ENCODE data around the gene DOK3. TPM values are rescaled to one million over a fixed set of nuclear protein-coding genes. Genes with fewer than 3 reads are reported as not detected.

Gene DOK3
- total RNA-seq, 4 donors from 2014 or later, result 2.1 to 52.0 (median 5.5) TPM

DNA sequence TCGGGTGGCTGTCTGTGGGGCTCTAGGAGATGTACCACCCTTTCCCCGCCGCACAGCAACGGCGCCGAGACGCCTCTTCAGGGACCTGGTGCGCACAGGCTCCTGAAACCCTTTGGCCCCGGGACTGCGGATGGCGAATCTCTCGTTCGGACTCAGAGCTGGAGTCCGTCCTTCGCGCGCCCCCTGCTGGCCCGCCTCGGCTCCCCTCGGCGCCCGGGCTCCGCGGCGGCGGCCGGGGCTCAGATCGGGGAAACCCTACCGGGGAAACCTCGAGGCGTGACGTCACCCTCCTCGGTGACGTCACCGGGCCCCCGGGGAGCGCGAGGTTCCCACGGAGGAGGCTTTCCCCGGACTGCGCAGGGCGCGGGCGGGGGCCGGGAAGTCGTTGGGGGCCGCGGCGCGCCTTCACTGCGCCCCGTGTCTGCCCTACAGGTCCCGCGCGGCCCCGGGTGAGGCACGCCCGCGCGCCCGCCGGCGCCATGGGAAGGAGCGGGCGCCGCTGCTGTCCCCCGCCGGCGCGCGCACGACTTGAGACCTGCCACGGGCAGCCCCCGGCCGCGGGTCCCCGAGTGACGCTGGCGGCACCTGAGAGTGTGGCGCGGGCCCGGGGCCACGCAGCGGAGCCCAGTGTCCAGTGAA lies 55.1 kb downstream of the DOK3 start:
- TF ChIP-seq CTCF (IDR thresholded peaks at IDR 0.05) (peak; percentile 97 to 99 (median 98)), POLR2A (IDR thresholded peaks at IDR 0.05) (no peak)
- peak overlapping the region; percentile 71 to 92 (median 74) for H3K4me3 ChIP-seq
- DNase-seq, result peak; percentile 93 to 98 (median 97)
- peak overlapping the region; percentile 80 to 95 (median 91) for H3K27ac ChIP-seq
- H3K36me3 ChIP-seq, result no peaks in the 10 kb centered on the region
- H3K9me3 ChIP-seq, result no peaks in the 10 kb centered on the region
- H3K27me3 ChIP-seq, result no peaks in the 10 kb centered on the region
- peaks cover 3 to 24% (median 10%) of the 10 kb centered on the region in 4 donors for H3K4me1 ChIP-seq

GRCh38 chr5:177453852-177454396 lies 55.7 kb downstream of the DOK3 start:
- Histone ChIP-seq H3K4me1 (peaks cover 3 to 24% (median 10%) of the 10 kb centered on the region in 4 donors), H3K27me3 (no peaks in the 10 kb centered on the region), H3K4me3 (peak overlapping the region; percentile 71 to 92 (median 74)), H3K9me3 (no peaks in the 10 kb centered on the region), H3K36me3 (no peaks in the 10 kb centered on the region), H3K27ac (peak overlapping the region; percentile 80 to 95 (median 91))
- no peak for TF ChIP-seq CTCF (IDR thresholded peaks at IDR 0.05)
- TF ChIP-seq POLR2A (IDR thresholded peaks at IDR 0.05), result no peak
- peak; percentile 61 to 69 (median 68) for DNase-seq

- Histone ChIP-seq H3K27ac (peak overlapping the region in 1 of 4 donors; percentile 92), H3K9me3 (no peaks in the 10 kb centered on the region), H3K4me1 (peaks cover 3 to 26% (median 11%) of the 10 kb centered on the region in 4 donors), H3K36me3 (no peaks in the 10 kb centered on the region), H3K4me3 (no peak overlapping the region), H3K27me3 (no peaks in the 10 kb centered on the region)
- DNase-seq, result no peak
- TF ChIP-seq POLR2A (IDR thresholded peaks at IDR 0.05) (no peak), CTCF (IDR thresholded peaks at IDR 0.05) (no peak)
These were observed 56.7 kb downstream of the DOK3 start for GRCh38 chr5:177452688-177453638.

Other genes starting within 250 kb of the DOK3 start
- gene RAB24, start 206.1 kb downstream of the DOK3 start, total RNA-seq, result 10 to 100 TPM; 37.0 to 58.6 (median 46.3) TPM
- gene PRELID1, start 206.0 kb downstream of the DOK3 start, total RNA-seq, result 100 to 1,000 TPM in 3 of 4 donors, 10 to 100 TPM in 1; 55.3 to 215 (median 132) TPM
- gene MXD3, start 197.9 kb downstream of the DOK3 start, total RNA-seq, result 10 to 100 TPM in 3 of 4 donors, 1 to 10 TPM in 1; 6.8 to 25.8 (median 18.5) TPM
- gene LMAN2, start 158.2 kb downstream of the DOK3 start, total RNA-seq, result 100 to 1,000 TPM; 193 to 321 (median 268) TPM
- 10 to 100 TPM; 19.4 to 41.0 (median 23.3) TPM for gene RGS14, start 151.9 kb downstream of the DOK3 start, total RNA-seq
- gene SLC34A1, start 125.4 kb downstream of the DOK3 start, total RNA-seq, result under 1 TPM in 1 of 4 donors, not detected in 3; 0.35 TPM
- gene PFN3, start 109.2 kb downstream of the DOK3 start, total RNA-seq, result not detected
- 10 to 100 TPM in 1 of 4 donors, 1 to 10 TPM in 3; 1.7 to 22.2 (median 7.8) TPM for gene F12, start 100.3 kb downstream of the DOK3 start, total RNA-seq
- gene GRK6, start 83.2 kb downstream of the DOK3 start, total RNA-seq, result 100 to 1,000 TPM in 1 of 4 donors, 10 to 100 TPM in 3; 36.2 to 140 (median 40.7) TPM
- 1 to 10 TPM in 2 of 4 donors, under 1 TPM in 1, not detected in 1; 0.70 to 2.2 (median 1.9) TPM for gene PRR7, start 63.0 kb downstream of the DOK3 start, total RNA-seq
- 10 to 100 TPM; 14.2 to 77.6 (median 23.1) TPM for gene DBN1, start 36.2 kb downstream of the DOK3 start, total RNA-seq
- 100 to 1,000 TPM in 1 of 4 donors, 10 to 100 TPM in 3; 17.4 to 137 (median 23.3) TPM for gene PDLIM7, start 12.2 kb downstream of the DOK3 start, total RNA-seq
- 100 to 1,000 TPM; 103 to 168 (median 118) TPM for gene DDX41, start 7.1 kb upstream of the DOK3 start, total RNA-seq
- gene FAM193B, start 44.7 kb upstream of the DOK3 start, total RNA-seq, result 100 to 1,000 TPM in 3 of 4 donors, 10 to 100 TPM in 1; 77.1 to 205 (median 177) TPM
- 10 to 100 TPM; 39.6 to 65.6 (median 52.5) TPM for gene TMED9, start 82.4 kb upstream of the DOK3 start, total RNA-seq
- gene B4GALT7, start 90.3 kb upstream of the DOK3 start, total RNA-seq, result 10 to 100 TPM; 12.6 to 29.8 (median 21.9) TPM